Left lung (tissue), 10 donors: Measurements from ENCODE around the gene HMGCS2. TPM values are rescaled to one million over a fixed set of nuclear protein-coding genes. Genes with fewer than 3 reads are reported as not detected.

Experiments
- ATAC-seq: fragments of 200-7000 bp; cut with Tn5 transposase; one replicate; pipeline ENCODE4 v1.9.1; 2020; ENCODE audit warnings: moderate library complexity
- DNase-seq, 4 donors: peaks; one replicate each; pipeline ENCODE4 v3.0.0-alpha.2; 2013 to 2020
- H3K27ac ChIP-seq, 2 donors: fragments of 200-600 bp; sonication (generic) in 1 of 2; one replicate each; pipeline versions ENCODE4 v1.5.0 to v1.8.0; 2020 to 2021
- H3K27me3 ChIP-seq, 2 donors: fragments of 200-600 bp; sonication (generic) in 1 of 2; one replicate each; pipeline versions ENCODE4 v1.5.0 to v1.8.0; 2020 to 2021
- H3K36me3 ChIP-seq, 2 donors: fragments of 200-600 bp; sonication (generic) in 1 of 2; one replicate each; pipeline versions ENCODE4 v1.5.0 to v1.8.0; 2020 to 2021
- H3K4me1 ChIP-seq, 2 donors: fragments of 200-600 bp; one replicate each; pipeline ENCODE4 v1.8.0; 2021
- H3K4me3 ChIP-seq, 2 donors: fragments of 200-600 bp; sonication (generic) in 1 of 2; one replicate each; pipeline versions ENCODE4 v1.5.0 to v1.8.0; 2020 to 2021; ENCODE audit warnings: mild to moderate bottlenecking in 1 of 2
- H3K9me3 ChIP-seq, 2 donors: fragments of 200-600 bp; sonication (generic) in 1 of 2; one replicate each; pipeline versions ENCODE4 v1.5.0 to v1.8.0; 2020 to 2021
- intact Hi-C, 2 donors: fragments of 100-400 bp; cut with DNase I; formaldehyde crosslinking; loops; one replicate each; pipeline versions ENCODE4 v1.11.2 to v1.14.2; 2022
- polyA plus RNA-seq, 6 donors: library from polyadenylated mRNA; unstranded; fragments of 120-200 nt; gene quantifications; one replicate each; pipeline ENCODE4 v1.2.1, GENCODE V29; 2013; ENCODE audit not compliant: insufficient read length in 6 of 6
- total RNA-seq, 2 donors: library from RNA; stranded (reverse); fragmentation: NEBNext Ultra II Directional; extraction: Animal tissue kit (Norgen Biotek cat#: 25700); gene quantifications; one replicate each; pipeline ENCODE4 v1.2.1, GENCODE V29; 2021
- TF ChIP-seq, protein P1 (sequence below), 2 donors: fragments of 200-600 bp; sonication (generic) in 1 of 2; IDR thresholded peaks; one replicate each; pipeline versions ENCODE4 v1.5.0 to v1.8.0; 2021; ENCODE audit warnings: antibody characterized with exemption in 2 of 2
- donor health status: DM: no; HTN: yes; CAD: no.
- donor health status: DM: no; HTN: no; CAD: no.

The HMGCS2 gene
- total and polyA plus RNA-seq, 8 donors, result 0.26 to 1.2 (median 0.58) TPM; not detected in 1

DNA sequence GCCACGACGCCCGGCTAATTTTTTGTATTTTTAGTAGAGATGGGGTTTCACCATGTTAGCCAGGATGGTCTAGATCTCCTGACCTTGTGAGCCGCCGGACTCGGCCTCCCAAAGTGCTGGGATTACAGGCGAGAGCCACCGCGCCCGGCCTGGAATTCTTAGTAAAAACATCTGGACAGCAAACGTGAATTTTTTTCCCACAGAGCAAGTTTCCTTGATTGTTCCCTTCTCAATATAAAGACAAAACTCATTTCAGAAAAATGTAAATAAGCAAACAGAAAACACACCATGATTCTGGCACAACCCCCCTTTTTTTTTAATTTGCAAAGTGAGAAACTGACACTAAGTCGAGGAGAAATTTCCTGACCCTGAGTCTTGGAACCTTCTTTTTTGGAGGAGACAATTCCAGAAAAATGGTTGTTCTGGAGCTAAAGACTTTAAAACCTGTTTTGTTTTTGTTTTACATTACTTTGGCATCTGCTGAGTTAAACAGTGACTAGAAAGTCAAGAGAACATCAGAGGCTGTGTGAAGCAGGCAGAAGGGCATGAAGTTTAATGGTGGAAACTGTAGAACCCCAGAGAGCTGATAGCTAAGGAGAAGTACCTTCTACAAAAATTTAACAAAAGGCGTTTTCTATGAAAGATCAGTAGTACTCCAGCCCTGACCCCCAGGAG, 10.3 kb upstream of the HMGCS2 start:
- no peak overlapping the region for H3K4me3 ChIP-seq
- H3K27me3 ChIP-seq, result no peaks in the 10 kb centered on the region
- no peaks in the 10 kb centered on the region for H3K9me3 ChIP-seq
- DNase-seq (no peak), ATAC-seq (no peak)
- TF ChIP-seq, protein P1, sequence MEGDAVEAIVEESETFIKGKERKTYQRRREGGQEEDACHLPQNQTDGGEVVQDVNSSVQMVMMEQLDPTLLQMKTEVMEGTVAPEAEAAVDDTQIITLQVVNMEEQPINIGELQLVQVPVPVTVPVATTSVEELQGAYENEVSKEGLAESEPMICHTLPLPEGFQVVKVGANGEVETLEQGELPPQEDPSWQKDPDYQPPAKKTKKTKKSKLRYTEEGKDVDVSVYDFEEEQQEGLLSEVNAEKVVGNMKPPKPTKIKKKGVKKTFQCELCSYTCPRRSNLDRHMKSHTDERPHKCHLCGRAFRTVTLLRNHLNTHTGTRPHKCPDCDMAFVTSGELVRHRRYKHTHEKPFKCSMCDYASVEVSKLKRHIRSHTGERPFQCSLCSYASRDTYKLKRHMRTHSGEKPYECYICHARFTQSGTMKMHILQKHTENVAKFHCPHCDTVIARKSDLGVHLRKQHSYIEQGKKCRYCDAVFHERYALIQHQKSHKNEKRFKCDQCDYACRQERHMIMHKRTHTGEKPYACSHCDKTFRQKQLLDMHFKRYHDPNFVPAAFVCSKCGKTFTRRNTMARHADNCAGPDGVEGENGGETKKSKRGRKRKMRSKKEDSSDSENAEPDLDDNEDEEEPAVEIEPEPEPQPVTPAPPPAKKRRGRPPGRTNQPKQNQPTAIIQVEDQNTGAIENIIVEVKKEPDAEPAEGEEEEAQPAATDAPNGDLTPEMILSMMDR (IDR thresholded peaks at IDR 0.05), result no peak
- peak overlapping the region in 1 of 2 donors; percentile 7 for H3K27ac ChIP-seq
- intact Hi-C loops, result no loop called here
- no peaks in the 10 kb centered on the region for H3K36me3 ChIP-seq
- H3K4me1 ChIP-seq, result peaks cover 2 to 8% of the 10 kb centered on the region in 2 donors

GRCh38 chr1:119778359-119778758, 9.7 kb upstream of the HMGCS2 start:
- Histone ChIP-seq H3K4me3 (no peak overlapping the region), H3K27me3 (no peaks in the 10 kb centered on the region), H3K27ac (no peak overlapping the region), H3K9me3 (no peaks in the 10 kb centered on the region), H3K4me1 (peaks cover 1 to 6% of the 10 kb centered on the region in 2 donors), H3K36me3 (no peaks in the 10 kb centered on the region)
- ATAC-seq (peak; percentile 35), DNase-seq (no peak)
- intact Hi-C loops, result no loop called here
- TF ChIP-seq, protein P1 (IDR thresholded peaks at IDR 0.05), result no peak

- intact Hi-C loops, result no loop called here
- DNase-seq, result no peak
- peaks cover 0 to 6% of the 10 kb centered on the region in 2 donors for H3K4me1 ChIP-seq
Measured at GRCh38 chr1:119774746-119775490, 6.2 kb upstream of the HMGCS2 start.

GRCh38 chr1:119773711-119774241, 5.1 kb upstream of the HMGCS2 start:
- TF ChIP-seq, protein P1 (IDR thresholded peaks at IDR 0.05), result no peak
- no peak overlapping the region for H3K4me3 ChIP-seq
- DNase-seq (no peak), ATAC-seq (no peak)
- H3K9me3 ChIP-seq, result no peaks in the 10 kb centered on the region
- intact Hi-C loops, result no loop called here
- peaks cover 0 to 6% of the 10 kb centered on the region in 2 donors for H3K4me1 ChIP-seq
- no peaks in the 10 kb centered on the region for H3K27me3 ChIP-seq
- no peak overlapping the region for H3K27ac ChIP-seq
- no peaks in the 10 kb centered on the region for H3K36me3 ChIP-seq

More at GRCh38 chr1:119774746-119775490, 6.2 kb upstream of the HMGCS2 start:
- Histone ChIP-seq H3K36me3 (no peaks in the 10 kb centered on the region), H3K27me3 (no peaks in the 10 kb centered on the region), H3K9me3 (no peaks in the 10 kb centered on the region), H3K27ac (no peak overlapping the region), H3K4me3 (no peak overlapping the region)
- TF ChIP-seq, protein P1 (IDR thresholded peaks at IDR 0.05), result no peak
- ATAC-seq, result no peak

DNA sequence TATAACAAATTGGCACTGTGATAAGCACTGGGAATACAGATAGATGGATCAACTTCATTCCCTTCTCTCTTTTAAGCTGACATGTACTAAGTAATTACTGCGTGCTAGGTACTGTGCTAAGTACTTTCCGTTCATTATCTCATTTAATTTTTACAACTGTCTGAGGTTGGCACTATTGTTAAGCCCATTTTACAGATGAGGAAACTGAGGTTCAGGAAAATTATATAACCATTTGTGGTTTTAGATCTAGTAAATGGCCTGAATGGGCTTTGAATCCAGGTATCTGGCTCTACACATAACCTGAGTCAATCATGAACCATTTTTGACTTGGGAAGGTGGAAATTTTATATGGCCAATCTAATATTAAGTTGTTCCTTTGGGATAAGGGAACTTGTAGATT, 3.6 kb upstream of the HMGCS2 start:
- intact Hi-C loops, result no loop called here
- TF ChIP-seq, protein P1 (IDR thresholded peaks at IDR 0.05), result no peak

More for the DNA sequence above, 3.6 kb upstream of the HMGCS2 start:
- DNase-seq, result no peak
- peaks cover 0 to 6% of the 10 kb centered on the region in 2 donors for H3K4me1 ChIP-seq
- H3K4me3 ChIP-seq, result no peak overlapping the region
- H3K36me3 ChIP-seq, result no peaks in the 10 kb centered on the region
- H3K9me3 ChIP-seq, result no peaks in the 10 kb centered on the region
- H3K27ac ChIP-seq, result no peak overlapping the region
- H3K27me3 ChIP-seq, result no peaks in the 10 kb centered on the region
- no peak for ATAC-seq
